Lung (tissue), 12 donors: ENCODE data around the gene PSD2. TPM values are rescaled to one million over a fixed set of nuclear protein-coding genes. Genes with fewer than 3 reads are reported as not detected.

Experiments used
- ATAC-seq: fragments of 200-7000 bp; cut with Tn5 transposase; one replicate; pipeline ENCODE4 v1.9.1; 2020; ENCODE audit warnings: moderate number of reproducible peaks; ENCODE audit not compliant: insufficient read depth, low FRiP score
- DNase-seq, 3 donors: peaks; one replicate each; pipeline ENCODE4 v3.0.0-alpha.2; 2013 to 2017
- H3K27ac ChIP-seq, 2 donors: one replicate each; pipeline ENCODE4 v1.5.1; 2013; ENCODE audit warnings: mild to moderate bottlenecking in 2 of 2, moderate library complexity in 2 of 2, control low read depth in 1 of 2, inconsistent platforms in 1 of 2, low read depth in 1 of 2, low read length in 1 of 2
- H3K27me3 ChIP-seq, 3 donors: one replicate each; pipeline ENCODE4 v1.5.1; 2013; ENCODE audit warnings: low read length in 2 of 3; ENCODE audit not compliant: control insufficient read depth in 3 of 3, insufficient read depth in 3 of 3
- H3K36me3 ChIP-seq, 4 donors: one replicate each; pipeline ENCODE4 v1.5.1; 2013; ENCODE audit warnings: low read length in 4 of 4, mild to moderate bottlenecking in 1 of 4, moderate library complexity in 1 of 4; ENCODE audit not compliant: control insufficient read depth in 4 of 4, insufficient read depth in 4 of 4
- H3K4me1 ChIP-seq, 5 donors: one replicate each; pipeline ENCODE4 v1.5.1; 2013; ENCODE audit warnings: low read length in 5 of 5, mild to moderate bottlenecking in 2 of 5, moderate library complexity in 1 of 5; ENCODE audit not compliant: control insufficient read depth in 5 of 5, insufficient read depth in 5 of 5
- H3K4me3 ChIP-seq: one replicate; pipeline ENCODE4 v1.5.1; 2013; ENCODE audit warnings: mild to moderate bottlenecking, control low read depth, moderate library complexity
- H3K9ac ChIP-seq, 2 donors: one replicate each; pipeline ENCODE4 v1.5.1; 2013; ENCODE audit warnings: low read length in 2 of 2, control low read depth in 1 of 2; ENCODE audit not compliant: insufficient read depth in 1 of 2
- H3K9me3 ChIP-seq, 4 donors: one replicate each; pipeline ENCODE4 v1.5.1; 2013; ENCODE audit warnings: low read length in 3 of 4, mild to moderate bottlenecking in 1 of 4, moderate library complexity in 1 of 4; ENCODE audit not compliant: control insufficient read depth in 4 of 4, insufficient read depth in 3 of 4
- WGBS, 2 donors: extraction: QIAGEN DNeasy Blood & Tissue Kit; methylation state at CpG; one replicate each; pipeline ENCODE4 v1.1.7; 2013; 5-methylcytosine and 5-hydroxymethylcytosine counted together
- polyA plus RNA-seq, 2 donors: library from polyadenylated mRNA; stranded (reverse); fragments of 200-250 nt; gene quantifications; one replicate each; pipeline ENCODE4 v1.2.1, GENCODE V29; 2013
- total RNA-seq, 2 donors: library from RNA; depleted of rRNA in 1 of 2; stranded (reverse); fragments of >200 nt in 1 of 2; gene quantifications; one replicate each; pipeline ENCODE4 v1.2.1, GENCODE V29; 2014 to 2021
- TF ChIP-seq, protein P1 (sequence below): IDR thresholded peaks from 2 replicates; pipeline ENCODE4 v1.5.1; 2012; ENCODE audit warnings: mild to moderate bottlenecking; ENCODE audit errors: control extremely low read depth, extremely low read depth
- donor health status: control.
- donor health status: control.
- donor health status: Bipolar disorder and iron deficiency.
- donor health status: healthy.
- donor health status: DM: yes; HTN: yes; CAD: no.

The PSD2 gene
- total and polyA plus RNA-seq, 4 donors = 0.01 to 0.20 (median 0.05) TPM

GRCh38 chr5:139762615-139763170 lies 32.9 kb upstream of the PSD2 start:
- TF ChIP-seq, protein P1, sequence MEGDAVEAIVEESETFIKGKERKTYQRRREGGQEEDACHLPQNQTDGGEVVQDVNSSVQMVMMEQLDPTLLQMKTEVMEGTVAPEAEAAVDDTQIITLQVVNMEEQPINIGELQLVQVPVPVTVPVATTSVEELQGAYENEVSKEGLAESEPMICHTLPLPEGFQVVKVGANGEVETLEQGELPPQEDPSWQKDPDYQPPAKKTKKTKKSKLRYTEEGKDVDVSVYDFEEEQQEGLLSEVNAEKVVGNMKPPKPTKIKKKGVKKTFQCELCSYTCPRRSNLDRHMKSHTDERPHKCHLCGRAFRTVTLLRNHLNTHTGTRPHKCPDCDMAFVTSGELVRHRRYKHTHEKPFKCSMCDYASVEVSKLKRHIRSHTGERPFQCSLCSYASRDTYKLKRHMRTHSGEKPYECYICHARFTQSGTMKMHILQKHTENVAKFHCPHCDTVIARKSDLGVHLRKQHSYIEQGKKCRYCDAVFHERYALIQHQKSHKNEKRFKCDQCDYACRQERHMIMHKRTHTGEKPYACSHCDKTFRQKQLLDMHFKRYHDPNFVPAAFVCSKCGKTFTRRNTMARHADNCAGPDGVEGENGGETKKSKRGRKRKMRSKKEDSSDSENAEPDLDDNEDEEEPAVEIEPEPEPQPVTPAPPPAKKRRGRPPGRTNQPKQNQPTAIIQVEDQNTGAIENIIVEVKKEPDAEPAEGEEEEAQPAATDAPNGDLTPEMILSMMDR = no peak
- Histone ChIP-seq H3K9me3 (no peaks in the 10 kb centered on the region), H3K4me1 (peaks cover 0 to 15% (median 0%) of the 10 kb centered on the region in 5 donors), H3K4me3 (no peak overlapping the region), H3K27ac (no peak overlapping the region), H3K9ac (no peak overlapping the region), H3K36me3 (no peaks in the 10 kb centered on the region), H3K27me3 (peaks cover 0 to 28% (median 27%) of the 10 kb centered on the region in 3 donors)
- ATAC-seq (no peak), DNase-seq (no peak)
- 83 to 89% methylated on average over 10 of the region's 10 CpGs for WGBS, 2 donors

- no peak overlapping the region for H3K4me3 ChIP-seq
- ATAC-seq (no peak), DNase-seq (no peak)
- no peaks in the 10 kb centered on the region for H3K9me3 ChIP-seq
- WGBS, 2 donors = 82 to 89% methylated on average over 12 of the region's 12 CpGs
- peaks cover 0 to 27% (median 25%) of the 10 kb centered on the region in 3 donors for H3K27me3 ChIP-seq
- no peak overlapping the region for H3K9ac ChIP-seq
- TF ChIP-seq, protein P1 = no peak
- H3K36me3 ChIP-seq = no peaks in the 10 kb centered on the region
- H3K4me1 ChIP-seq = peaks cover 0 to 15% (median 0%) of the 10 kb centered on the region in 5 donors
- no peak overlapping the region for H3K27ac ChIP-seq
Observed at GRCh38 chr5:139763280-139763929, 32.2 kb upstream of the PSD2 start.

GRCh38 chr5:139763930-139764791 lies 31.4 kb upstream of the PSD2 start:
- TF ChIP-seq, protein P1 = no peak
- H3K36me3 ChIP-seq = no peaks in the 10 kb centered on the region
- peaks cover 0 to 23% (median 22%) of the 10 kb centered on the region in 3 donors for H3K27me3 ChIP-seq
- DNase-seq (peak; percentile 58 to 71 (median 61)), ATAC-seq (no peak)
- H3K4me1 ChIP-seq = peaks cover 0 to 15% (median 0%) of the 10 kb centered on the region in 5 donors
- no peaks in the 10 kb centered on the region for H3K9me3 ChIP-seq
- 9 to 12% methylated on average over 33 to 45 of the region's 45 CpGs for WGBS, 2 donors
- H3K9ac ChIP-seq = no peak overlapping the region
- no peak overlapping the region for H3K4me3 ChIP-seq
- no peak overlapping the region for H3K27ac ChIP-seq
